HG02938 (cell line): ENCODE data around the gene RECK.
"Not testable (repeated sequence)": the region's sequence is repeated elsewhere in the genome, so short reads cannot be mapped to it uniquely, and the experiment has no call there.

Source experiments
- ATAC-seq: cut with Tn5 transposase; IDR thresholded peaks from one replicate; pipeline ENCODE4 v1.9.1; 2021; ENCODE audit warnings: mild to moderate bottlenecking, moderate library complexity; ENCODE audit not compliant: unreplicated experiment

RECK gene, protein sequence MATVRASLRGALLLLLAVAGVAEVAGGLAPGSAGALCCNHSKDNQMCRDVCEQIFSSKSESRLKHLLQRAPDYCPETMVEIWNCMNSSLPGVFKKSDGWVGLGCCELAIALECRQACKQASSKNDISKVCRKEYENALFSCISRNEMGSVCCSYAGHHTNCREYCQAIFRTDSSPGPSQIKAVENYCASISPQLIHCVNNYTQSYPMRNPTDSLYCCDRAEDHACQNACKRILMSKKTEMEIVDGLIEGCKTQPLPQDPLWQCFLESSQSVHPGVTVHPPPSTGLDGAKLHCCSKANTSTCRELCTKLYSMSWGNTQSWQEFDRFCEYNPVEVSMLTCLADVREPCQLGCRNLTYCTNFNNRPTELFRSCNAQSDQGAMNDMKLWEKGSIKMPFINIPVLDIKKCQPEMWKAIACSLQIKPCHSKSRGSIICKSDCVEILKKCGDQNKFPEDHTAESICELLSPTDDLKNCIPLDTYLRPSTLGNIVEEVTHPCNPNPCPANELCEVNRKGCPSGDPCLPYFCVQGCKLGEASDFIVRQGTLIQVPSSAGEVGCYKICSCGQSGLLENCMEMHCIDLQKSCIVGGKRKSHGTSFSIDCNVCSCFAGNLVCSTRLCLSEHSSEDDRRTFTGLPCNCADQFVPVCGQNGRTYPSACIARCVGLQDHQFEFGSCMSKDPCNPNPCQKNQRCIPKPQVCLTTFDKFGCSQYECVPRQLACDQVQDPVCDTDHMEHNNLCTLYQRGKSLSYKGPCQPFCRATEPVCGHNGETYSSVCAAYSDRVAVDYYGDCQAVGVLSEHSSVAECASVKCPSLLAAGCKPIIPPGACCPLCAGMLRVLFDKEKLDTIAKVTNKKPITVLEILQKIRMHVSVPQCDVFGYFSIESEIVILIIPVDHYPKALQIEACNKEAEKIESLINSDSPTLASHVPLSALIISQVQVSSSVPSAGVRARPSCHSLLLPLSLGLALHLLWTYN

DNA sequence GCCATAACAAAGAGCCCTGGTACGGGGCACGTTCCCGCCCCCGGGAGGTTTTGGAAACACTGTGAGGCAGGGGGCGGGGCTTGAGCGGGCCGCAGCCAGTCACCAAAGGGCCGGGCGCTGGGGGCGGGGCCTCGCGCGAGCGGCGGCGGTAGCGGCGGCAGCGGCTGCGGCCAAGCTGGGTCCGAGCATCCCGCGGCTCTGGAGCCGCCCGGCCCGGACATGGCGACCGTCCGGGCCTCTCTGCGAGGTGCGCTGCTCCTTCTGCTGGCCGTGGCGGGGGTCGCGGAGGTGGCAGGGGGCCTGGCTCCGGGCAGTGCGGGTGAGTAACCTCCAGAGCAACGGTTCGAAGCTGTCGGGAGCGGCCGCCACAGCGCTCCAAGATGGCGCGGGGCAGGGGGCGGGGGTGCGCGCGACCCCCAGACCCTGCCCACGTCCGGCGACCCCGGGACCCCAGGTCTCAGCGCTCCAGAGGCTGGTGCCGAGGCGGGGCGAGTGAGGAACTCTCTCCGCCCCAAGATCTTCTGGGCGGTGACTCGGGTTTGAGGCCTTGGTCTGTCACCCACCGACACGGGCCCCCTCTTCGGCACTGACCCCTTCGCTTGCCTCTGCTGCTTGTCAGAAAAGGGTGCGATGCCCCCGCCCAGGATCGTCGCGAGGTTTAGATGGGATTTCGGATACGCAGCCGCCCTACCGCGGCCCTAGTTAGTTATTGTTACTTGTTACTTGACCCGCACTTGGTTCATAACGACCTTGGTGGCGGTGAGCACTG is at the start of gene RECK:
Gene RECK, plus strand, starts transcription at position 134 of the 769 bp plus-strand sequence. Its CDS starts 86 bp downstream, at position 220.
- peak; percentile 74 for ATAC-seq

DNA sequence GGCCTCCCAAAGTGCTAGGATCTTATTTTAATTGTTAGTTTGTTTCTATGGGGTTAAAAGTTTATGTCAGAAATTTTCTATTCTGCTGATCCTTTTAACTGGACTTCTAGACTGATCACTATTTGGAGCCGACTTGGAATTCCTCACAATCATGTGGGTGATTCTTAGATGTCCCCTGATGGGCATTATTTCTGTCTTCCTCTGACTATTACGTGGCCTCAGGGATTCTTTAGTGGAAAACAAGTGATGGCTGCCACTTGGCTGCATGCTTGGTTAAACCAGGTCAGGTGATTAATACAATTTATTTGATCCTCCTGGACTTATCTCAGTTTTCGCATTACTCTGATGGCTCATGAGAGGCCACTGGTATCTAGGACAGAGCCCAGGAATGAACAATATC is 46.6 kb upstream of the RECK start:
- ATAC-seq = no peak

DNA sequence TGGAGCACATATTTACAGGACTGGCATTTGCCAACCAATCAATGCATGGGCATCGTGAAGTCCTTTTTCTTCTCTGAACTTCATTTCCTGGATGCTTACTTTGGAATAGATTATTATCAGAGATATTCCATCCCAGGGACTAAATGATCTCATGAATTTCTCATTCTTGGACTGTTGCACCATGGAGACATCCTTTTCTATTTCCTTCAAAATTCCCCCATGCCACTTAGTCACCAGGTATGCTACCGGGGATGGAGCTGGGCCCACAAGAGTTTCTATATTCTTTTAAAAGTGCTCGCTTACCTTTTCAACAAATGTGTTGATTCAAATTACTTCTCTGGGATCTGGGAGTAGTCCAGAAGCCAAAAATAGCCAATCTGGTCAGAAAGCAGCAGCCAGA is 43.6 kb upstream of the RECK start:
- not testable (repeated sequence) for ATAC-seq

DNA sequence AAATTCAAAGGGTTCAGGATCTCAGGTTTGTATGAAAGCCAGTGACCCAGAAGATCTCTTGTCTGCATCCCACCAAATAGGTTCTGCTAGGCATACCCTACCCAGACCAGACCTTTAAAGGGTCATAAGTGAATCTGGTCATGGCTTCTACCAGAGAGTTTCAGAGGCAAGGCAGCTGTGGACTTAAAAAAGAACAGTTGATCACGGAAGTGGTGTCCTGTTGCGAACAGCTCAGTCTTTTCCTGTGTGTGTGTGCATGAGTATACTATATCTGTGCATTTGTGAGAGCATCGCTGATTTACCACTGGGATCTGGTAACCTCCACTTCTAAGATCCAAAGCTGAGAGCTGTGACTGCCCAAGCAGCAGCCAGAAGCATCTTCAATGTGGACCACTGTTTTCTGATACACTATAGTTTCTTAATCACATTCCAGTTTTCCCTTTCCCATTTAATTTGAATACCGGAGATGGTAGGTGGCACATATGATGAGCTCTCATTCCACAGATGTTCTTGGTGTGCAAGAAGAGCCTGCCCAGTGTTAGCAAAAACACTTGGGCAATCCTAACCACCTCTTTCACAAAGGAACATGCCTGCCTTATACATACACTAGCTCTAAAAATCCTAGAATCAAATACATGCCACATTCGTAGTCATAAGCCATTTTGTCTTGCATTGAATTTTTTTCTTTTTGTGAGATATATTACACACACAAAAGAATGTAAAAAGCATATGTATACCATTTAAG is 42.6 kb upstream of the RECK start:
- ATAC-seq = no peak

DNA sequence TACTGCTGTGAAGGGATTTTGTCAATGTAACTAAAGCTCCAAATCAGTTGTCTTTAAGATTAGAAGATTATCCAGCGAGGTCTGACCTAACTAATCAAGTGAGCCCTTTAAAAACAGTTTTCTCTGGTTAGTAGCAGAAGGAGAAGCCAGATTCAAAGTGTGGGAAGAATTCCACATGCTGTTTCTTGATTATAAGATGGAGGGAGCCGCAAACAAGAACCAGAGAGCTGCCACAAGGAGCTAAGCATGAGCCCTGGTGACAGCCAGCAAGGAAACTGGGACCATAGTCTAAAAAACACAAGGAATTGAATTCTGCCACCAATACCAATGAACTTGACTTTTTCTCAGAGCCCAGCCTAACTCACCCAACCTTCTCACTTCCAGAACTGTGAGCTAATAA is 41.8 kb upstream of the RECK start:
- no peak for ATAC-seq

DNA sequence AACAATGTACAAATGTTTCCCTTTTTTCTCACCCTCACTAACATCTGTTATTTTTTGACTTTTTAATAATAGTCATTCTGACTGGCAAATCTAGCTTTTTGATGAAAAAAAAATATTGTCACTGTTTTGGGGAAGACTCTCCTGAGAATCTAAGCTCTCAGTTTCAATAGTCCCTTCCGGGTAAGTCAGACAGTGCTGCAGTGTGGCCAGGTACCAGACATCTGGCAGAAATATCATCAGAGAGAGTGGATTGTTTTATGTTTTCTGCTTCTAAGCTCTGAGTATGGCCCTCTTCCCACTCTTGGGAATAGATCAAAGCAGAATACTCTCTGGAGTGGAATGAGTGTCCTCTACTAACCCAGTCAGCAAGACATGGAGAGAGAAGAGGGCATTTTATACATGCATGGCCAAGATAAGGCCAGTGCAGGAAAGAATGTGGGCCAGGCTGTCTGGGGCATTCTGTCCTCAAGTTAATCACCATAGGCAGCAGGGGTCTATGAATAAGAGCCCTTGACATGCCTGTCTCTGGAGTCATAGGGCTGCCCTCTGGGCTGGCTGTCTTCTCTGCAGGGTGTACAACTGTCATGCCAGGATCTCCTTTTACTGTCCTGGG is 40.2 kb upstream of the RECK start:
- no peak for ATAC-seq

DNA sequence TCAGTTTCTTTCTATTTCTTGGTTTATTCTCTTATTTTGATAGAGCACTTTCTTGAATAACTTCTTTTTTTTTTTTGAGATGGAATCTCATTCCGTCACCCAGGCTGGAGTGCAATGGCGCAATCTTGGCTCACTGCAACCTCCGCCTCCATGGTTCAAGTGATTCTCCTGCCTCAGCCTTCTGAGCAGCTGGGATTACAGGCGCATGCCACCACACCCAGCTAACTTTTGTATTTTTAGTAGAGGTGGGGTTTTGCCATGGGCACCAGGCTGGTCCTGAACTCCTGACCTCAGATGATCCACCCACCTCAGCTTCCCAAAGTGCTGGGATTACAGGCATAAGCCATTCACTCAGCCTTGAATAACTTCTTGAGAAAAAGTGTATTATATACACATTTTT is 39.7 kb upstream of the RECK start:
- not testable (repeated sequence) for ATAC-seq

DNA sequence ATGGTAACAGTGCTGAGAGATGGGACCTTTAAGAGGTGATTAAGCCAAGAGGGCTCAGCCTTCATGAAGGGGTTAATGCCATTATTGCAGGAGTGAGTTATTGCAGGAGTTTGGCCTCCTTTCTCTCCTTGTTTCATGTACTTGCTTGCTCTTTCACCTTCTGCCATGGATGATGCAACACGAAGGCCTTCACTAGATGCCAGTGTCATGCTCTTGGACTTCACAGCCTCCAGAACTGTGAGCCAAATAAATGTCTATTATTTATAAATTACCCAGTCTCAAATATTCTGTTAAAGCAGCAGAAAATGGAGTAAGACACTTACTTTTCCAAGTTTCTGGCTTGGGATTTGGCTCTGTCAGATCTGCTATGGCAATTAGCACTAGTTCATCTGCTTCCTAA is 38.4 kb upstream of the RECK start:
- no peak for ATAC-seq

DNA sequence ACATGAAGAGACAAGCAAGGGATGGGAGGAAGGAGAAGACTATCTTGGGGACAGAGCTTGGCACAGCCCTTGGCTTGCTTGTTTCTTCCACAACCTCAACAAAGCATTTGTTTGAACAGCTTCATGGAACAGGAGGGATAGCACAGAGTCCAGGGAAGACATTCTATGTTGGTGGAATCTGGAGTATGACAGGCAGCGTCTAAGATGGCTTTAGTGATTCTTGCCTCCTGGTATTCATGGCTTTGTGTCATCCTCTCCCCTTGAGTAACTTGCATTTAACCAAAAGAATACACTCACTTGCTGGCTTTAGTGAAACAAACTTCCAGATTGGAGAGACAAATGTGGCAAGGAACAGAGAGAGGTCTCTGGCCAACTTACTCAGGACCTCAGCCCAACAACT is 30.8 kb upstream of the RECK start:
- no peak for ATAC-seq

DNA sequence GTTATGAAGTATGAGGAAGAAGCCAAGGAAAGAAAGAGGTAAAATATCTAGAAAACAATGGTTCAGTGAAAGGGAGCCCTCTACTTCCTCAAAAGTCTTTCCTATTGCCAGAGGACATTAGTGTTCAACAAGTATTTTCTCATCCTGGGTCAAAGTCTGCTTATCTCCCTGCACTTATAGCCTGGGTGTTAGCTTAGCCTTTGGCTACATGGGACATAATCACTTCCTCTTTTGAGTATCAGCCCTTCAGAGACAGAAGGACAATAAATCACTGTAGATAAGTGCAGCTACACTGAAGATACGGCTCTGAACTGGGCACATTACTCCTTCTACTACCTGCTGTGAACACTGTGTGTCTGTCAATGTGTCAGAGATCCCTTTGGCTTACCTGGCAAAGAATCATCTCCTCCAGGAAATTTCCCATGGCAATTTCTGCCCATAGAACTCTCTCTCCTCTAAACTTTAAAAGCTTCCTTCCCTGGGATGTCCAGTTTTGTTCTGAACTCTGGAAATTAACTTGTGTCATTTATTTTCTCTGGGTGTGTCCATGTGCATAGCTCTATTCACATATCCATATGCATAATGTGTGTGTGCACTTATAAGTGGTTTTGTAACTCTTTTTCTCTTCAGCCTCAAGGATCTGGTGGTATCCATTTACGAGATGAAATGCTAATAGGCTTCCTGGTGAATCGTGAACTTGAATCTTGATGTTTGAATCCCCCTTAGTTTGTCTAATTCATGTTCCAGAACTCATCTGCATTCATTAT is 30.0 kb upstream of the RECK start:
- no peak for ATAC-seq

DNA sequence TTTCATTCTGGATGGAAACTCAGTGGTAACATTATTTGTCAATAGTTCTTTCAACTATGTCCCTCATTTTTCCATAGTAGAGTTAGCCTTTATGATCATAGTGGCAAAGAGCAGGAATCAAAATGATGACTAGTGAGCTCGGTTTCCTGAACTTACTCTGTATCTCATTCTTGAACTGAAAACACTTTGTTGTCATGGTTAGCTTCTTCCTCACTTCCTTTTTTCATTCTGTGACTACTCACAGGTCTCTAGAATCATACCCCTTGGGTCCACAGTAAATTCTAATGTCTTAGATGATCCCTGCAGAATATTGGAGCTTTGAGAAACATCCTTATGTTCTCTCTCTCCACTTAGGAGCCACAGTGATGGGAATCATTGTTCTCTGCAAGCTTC is 29.4 kb upstream of the RECK start:
- peak; percentile 74 for ATAC-seq

DNA sequence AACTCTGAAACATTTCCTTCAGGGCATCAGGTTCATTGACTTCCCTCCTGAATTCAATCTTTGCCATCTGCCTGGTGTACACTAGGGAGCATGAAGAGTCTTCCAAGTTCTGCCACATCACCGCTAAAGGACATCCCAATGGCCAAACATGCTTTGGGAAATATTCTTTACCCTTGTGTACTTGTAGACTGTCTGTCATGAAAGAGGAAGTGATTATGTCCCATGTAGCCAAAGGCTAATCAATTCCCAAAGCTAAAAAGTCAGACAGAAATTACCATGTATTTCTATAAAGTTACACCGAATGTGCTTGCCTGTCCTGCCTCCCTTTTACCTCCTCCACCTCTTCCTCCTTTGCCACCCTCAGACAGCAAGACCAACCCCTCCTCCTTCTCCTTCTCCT is 28.9 kb upstream of the RECK start:
- ATAC-seq = no peak

DNA sequence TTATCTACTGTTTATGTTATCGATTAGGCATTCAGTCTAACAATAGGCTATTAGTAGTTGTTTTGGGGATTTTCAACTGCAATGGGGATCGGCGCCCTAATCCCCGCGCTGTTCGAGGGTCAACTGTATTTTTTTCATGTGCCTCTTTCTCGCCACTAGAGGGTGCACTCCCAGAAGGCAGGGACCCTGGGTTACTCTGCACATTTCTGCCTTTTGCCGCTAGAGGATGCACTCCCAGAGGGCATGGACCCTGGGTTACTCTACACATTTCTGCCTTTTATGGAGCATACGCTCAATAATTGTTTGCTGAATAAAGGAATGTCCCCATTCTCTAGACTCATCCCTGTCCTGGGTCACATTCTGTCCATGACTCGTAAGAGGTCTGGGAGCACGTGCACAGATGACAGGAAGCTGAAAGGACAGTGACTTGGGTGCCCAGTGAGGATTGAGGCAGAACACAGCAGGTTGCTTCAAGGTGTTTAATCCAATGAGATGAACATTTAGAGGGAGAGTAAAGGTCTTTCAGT is 27.9 kb upstream of the RECK start:
- ATAC-seq = no peak

DNA sequence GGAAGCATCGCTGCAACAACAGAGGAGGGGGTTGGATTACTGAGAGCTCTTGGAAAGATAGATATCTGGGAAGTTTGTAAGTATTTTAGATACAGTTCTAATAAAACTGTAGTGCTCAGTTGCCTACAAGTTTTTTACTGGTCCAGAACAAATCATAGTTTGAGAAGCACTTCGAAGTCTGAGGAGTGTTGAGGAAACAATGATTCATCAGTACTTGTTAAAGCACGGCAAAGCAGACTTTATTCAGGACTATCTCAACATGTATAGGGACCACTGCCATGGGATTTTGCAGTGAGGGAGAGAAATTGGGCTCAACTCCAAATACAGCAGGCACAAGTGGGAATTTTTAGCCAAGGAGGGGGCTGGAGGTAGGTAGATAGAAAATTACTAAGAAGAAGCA is 25.3 kb upstream of the RECK start:
- no peak for ATAC-seq

DNA sequence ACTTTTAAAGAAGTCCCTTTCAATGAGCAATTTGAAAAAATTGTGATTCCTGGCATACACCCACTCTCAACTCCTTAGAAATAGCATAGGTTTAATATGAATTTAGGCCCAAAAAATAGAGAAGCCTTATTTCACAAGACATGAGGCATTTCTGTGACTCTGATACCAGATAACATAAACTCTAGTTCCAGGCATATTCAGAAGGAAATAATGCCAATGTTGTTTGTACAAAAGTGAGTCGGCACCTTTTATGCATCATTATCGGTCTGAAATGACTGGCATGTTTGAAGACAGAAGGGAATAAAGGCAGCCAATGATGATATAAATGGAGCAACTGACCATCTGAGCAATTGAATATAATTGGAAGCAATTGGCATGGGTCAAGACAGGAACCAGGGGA is 19.4 kb upstream of the RECK start:
- no peak for ATAC-seq

DNA sequence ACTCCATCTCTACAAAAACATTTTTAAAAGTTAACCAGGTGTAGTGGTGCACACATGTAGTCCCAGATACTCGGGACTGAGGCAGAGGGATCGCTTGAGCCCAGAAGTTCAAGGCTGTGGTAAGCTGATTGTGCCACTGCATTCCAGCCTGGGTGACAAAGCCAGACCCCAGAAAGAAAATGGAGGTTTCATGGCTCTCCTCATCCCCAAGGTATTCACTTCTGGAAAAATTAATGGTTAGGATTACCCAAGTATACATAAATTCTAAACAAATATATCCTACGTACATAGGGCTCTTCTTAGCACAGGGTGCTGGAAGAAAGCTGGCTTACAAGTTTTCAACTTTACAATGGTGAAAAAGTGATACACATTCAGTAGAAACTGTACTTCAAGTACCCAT is 18.6 kb upstream of the RECK start:
- ATAC-seq = no peak

DNA sequence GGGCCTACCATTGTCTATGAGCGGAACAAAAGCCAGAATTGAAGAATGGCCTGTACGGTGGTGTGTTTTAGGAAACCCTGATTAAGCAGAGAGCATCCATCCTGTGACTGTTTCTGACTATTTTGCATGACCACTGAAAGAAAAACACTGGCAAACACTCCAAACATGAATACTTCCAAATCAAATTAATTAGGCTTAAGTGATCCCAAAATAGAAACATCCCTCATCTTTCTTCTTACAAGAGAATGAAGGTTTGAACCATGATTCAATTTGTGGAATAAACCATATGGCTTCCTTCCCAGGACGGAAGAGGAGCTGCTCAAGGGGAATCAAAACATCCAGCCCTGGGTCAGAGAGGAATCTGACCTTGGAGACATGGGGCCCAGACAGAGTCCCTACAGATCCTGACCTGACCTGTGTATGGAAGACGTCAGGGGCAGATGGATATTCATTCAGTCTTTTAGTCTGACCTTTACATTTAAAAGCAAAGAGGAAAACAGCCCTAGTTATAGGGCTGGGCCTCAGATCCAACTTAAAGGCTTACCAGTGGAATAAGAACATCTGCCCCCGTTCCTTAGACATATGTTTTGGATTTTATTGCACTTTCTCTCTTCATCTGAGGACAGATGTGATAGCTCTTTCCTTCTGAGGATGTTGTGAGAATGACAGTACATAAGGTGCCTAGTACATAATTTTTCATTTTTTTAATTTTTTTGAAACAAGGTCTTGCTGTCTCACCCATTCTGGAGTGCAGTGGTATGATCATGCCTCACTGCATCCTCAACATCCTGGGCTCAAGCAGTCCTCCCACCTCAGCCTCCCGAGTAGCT is 17.6 kb upstream of the RECK start:
- no peak for ATAC-seq

DNA sequence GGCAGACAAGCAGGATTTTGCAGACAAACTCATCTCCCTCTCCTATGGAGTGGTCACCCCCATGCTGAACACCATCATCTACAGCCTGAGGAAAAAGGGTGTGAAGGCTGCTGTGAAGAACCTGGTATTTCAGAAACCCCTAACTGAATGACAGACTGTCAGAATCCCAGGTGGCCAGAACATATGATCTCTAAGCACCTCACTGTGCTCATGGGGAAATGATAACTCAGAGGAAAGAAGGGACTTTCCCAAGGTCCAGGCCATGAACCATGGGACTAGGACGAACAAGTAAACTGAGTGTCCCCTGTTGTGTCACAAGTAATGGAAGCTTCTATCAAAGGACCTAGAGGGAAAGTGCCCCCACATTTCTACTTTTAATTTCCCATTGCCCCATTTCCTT is 14.7 kb upstream of the RECK start:
- no peak for ATAC-seq
